Neural cell (in vitro differentiated cells): ENCODE data around the gene CLEC6A. TPM values are rescaled to one million over a fixed set of nuclear protein-coding genes. Genes with fewer than 3 reads are reported as not detected.

Source experiments
- H2AFZ ChIP-seq: fragments of 200-600, 300-800 bp; sonication (generic), shearing (Covaris generic); 2 replicates; pipeline ENCODE4 v1.6.0; 2014; ENCODE audit warnings: low read depth, mild to moderate bottlenecking, antibody characterized with exemption, low read length, moderate library complexity
- H3F3A ChIP-seq: fragments of 200-600 bp; shearing (Covaris generic); 2 replicates; pipeline ENCODE4 v1.6.1; 2016; ENCODE audit warnings: mild to moderate bottlenecking, moderate library complexity, mixed read lengths, antibody characterized with exemption, low read length; ENCODE audit not compliant: insufficient read depth, poor library complexity, severe bottlenecking
- H3K27ac ChIP-seq: fragments of 200-600, 300-800 bp; sonication (generic), shearing (Covaris generic); 2 replicates; pipeline ENCODE4 v1.5.1; 2014; ENCODE audit warnings: mild to moderate bottlenecking, low read length, moderate library complexity
- H3K27me3 ChIP-seq: fragments of 300-800, 200-600 bp; sonication (generic), shearing (Covaris generic); 2 replicates; pipeline ENCODE4 v1.6.0; 2014; ENCODE audit warnings: mild to moderate bottlenecking, low read depth, low read length, moderate library complexity; ENCODE audit not compliant: insufficient read depth
- H3K36me3 ChIP-seq: fragments of 300-800, 200-600 bp; sonication (generic), shearing (Covaris generic); 2 replicates; pipeline ENCODE4 v1.5.1; 2014; ENCODE audit warnings: mild to moderate bottlenecking, antibody characterized with exemption, low read length, moderate library complexity; ENCODE audit not compliant: insufficient read depth
- H3K4me2 ChIP-seq: fragments of 300-800, 200-600 bp; sonication (generic), shearing (Covaris generic); 2 replicates; pipeline ENCODE4 v1.6.0; 2014; ENCODE audit warnings: mild to moderate bottlenecking, low read length
- H3K4me3 ChIP-seq: fragments of 300-800, 200-600 bp; sonication (generic), shearing (Covaris generic); 2 replicates; pipeline ENCODE4 v1.5.1; 2014; ENCODE audit warnings: mild to moderate bottlenecking, low read length, moderate library complexity
- H3K79me2 ChIP-seq: fragments of 200-600 bp; shearing (Covaris generic); replicated peaks from 2 replicates; pipeline ENCODE4 v1.6.0; 2014; ENCODE audit warnings: mild to moderate bottlenecking, low read length, moderate library complexity; ENCODE audit not compliant: insufficient read depth
- H3K9ac ChIP-seq: fragments of 300-800, 200-600 bp; sonication (generic), shearing (Covaris generic); 2 replicates; pipeline ENCODE4 v1.6.1; 2016; ENCODE audit warnings: mild to moderate bottlenecking, low read length, mixed read lengths
- H3K9me2 ChIP-seq: fragments of 200-600 bp; shearing (Covaris generic); 2 replicates; pipeline ENCODE4 v1.6.1; 2016; ENCODE audit warnings: mild to moderate bottlenecking, low read length, mixed read lengths; ENCODE audit not compliant: insufficient read depth
- H3K9me3 ChIP-seq: fragments of 200-600, 300-800 bp; sonication (generic), shearing (Covaris generic); 2 replicates; pipeline ENCODE4 v1.6.1; 2016; ENCODE audit warnings: mild to moderate bottlenecking, mixed run types, low read length, moderate library complexity, mixed read lengths
- H4K20me1 ChIP-seq: fragments of 200-600 bp; shearing (Covaris generic); 2 replicates; pipeline ENCODE4 v1.6.1; 2016; ENCODE audit warnings: mild to moderate bottlenecking, mixed run types; ENCODE audit not compliant: insufficient read depth
- EP300 ChIP-seq: fragments of 450-650 bp; conservative IDR thresholded peaks from 2 replicates; pipeline ENCODE4 v1.6.1; 2014; ENCODE audit warnings: antibody characterized with exemption, mild to moderate bottlenecking, moderate library complexity; ENCODE audit not compliant: poor library complexity, severe bottlenecking
- EZH2 ChIP-seq: fragments of 200-600, 300-800 bp; shearing (Covaris generic), sonication (generic); IDR thresholded peaks from 2 replicates; pipeline ENCODE4 v1.6.1; 2014; ENCODE audit warnings: antibody characterized with exemption, low read length, borderline replicate concordance, mild to moderate bottlenecking; ENCODE audit not compliant: insufficient read depth, poor library complexity, severe bottlenecking
- MXI1 ChIP-seq: fragments of 450-650 bp; conservative IDR thresholded peaks from 2 replicates; pipeline ENCODE4 v1.6.1; 2014; ENCODE audit warnings: antibody characterized with exemption, mild to moderate bottlenecking; ENCODE audit not compliant: poor library complexity, severe bottlenecking
- POLR2AphosphoS5 ChIP-seq: IDR thresholded peaks from 2 replicates; pipeline ENCODE4 v1.6.1; 2012
- RAD21 ChIP-seq: fragments of 450-650 bp; conservative IDR thresholded peaks from 2 replicates; pipeline ENCODE4 v1.6.1; 2014; ENCODE audit warnings: antibody characterized with exemption, mild to moderate bottlenecking, moderate library complexity
- SMC3 ChIP-seq: fragments of 450-650 bp; conservative IDR thresholded peaks from 2 replicates; pipeline ENCODE4 v1.6.1; 2014; ENCODE audit warnings: antibody characterized with exemption, mild to moderate bottlenecking, moderate library complexity; ENCODE audit not compliant: poor library complexity
- TAF1 ChIP-seq: IDR thresholded peaks from 2 replicates; pipeline ENCODE4 v1.6.1; 2012; ENCODE audit warnings: low read depth
- polyA plus RNA-seq: library from polyadenylated mRNA; depleted of rRNA; stranded (reverse); fragments of >200 nt; gene quantifications from 2 replicates; pipeline ENCODE4 v1.2.3, GENCODE V29; 2014
- TF ChIP-seq, protein P1 (sequence below): fragments of 450-650 bp; IDR thresholded peaks from 2 replicates; pipeline ENCODE4 v1.5.1; 2014; ENCODE audit warnings: antibody characterized with exemption, mild to moderate bottlenecking, moderate library complexity; ENCODE audit not compliant: poor library complexity, severe bottlenecking
- TF ChIP-seq, protein P2 (sequence below): IDR thresholded peaks from 2 replicates; pipeline ENCODE4 v1.6.1; 2012; ENCODE audit warnings: borderline replicate concordance

Gene CLEC6A
- polyA plus RNA-seq, 1 donor from 2014 or later: not detected

DNA sequence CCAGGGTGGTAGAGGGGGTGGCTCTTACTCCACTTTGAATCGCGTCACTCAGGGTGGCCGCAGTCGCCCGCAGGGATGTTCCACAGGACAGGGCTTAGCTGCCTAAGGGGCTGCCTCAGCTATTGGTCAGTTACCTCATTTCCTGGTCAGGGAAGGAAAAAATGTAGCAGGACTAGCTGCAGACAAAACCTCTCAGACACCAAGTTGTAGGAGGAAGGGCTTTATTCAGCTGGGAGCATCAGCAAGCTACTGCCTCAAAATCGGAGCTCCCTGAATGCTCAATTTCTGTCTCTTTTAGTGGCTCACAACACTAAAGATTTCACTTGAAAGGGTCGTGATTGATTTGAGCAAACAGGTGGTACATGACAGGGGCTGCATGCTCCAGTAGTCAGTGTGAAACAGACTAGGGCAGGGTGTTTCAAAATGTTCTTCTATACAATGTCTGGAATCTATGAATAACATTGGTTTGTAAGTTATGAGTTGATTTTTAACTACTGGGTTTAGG, 6.4 kb upstream of the CLEC6A start:
- H3K27me3 ChIP-seq: no peaks in the 10 kb centered on the region
- no peak for TF ChIP-seq TAF1
- TF ChIP-seq, protein P1, sequence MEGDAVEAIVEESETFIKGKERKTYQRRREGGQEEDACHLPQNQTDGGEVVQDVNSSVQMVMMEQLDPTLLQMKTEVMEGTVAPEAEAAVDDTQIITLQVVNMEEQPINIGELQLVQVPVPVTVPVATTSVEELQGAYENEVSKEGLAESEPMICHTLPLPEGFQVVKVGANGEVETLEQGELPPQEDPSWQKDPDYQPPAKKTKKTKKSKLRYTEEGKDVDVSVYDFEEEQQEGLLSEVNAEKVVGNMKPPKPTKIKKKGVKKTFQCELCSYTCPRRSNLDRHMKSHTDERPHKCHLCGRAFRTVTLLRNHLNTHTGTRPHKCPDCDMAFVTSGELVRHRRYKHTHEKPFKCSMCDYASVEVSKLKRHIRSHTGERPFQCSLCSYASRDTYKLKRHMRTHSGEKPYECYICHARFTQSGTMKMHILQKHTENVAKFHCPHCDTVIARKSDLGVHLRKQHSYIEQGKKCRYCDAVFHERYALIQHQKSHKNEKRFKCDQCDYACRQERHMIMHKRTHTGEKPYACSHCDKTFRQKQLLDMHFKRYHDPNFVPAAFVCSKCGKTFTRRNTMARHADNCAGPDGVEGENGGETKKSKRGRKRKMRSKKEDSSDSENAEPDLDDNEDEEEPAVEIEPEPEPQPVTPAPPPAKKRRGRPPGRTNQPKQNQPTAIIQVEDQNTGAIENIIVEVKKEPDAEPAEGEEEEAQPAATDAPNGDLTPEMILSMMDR: no peak
- no peak for TF ChIP-seq SMC3
- TF ChIP-seq EZH2: no peak
- TF ChIP-seq, protein P2, sequence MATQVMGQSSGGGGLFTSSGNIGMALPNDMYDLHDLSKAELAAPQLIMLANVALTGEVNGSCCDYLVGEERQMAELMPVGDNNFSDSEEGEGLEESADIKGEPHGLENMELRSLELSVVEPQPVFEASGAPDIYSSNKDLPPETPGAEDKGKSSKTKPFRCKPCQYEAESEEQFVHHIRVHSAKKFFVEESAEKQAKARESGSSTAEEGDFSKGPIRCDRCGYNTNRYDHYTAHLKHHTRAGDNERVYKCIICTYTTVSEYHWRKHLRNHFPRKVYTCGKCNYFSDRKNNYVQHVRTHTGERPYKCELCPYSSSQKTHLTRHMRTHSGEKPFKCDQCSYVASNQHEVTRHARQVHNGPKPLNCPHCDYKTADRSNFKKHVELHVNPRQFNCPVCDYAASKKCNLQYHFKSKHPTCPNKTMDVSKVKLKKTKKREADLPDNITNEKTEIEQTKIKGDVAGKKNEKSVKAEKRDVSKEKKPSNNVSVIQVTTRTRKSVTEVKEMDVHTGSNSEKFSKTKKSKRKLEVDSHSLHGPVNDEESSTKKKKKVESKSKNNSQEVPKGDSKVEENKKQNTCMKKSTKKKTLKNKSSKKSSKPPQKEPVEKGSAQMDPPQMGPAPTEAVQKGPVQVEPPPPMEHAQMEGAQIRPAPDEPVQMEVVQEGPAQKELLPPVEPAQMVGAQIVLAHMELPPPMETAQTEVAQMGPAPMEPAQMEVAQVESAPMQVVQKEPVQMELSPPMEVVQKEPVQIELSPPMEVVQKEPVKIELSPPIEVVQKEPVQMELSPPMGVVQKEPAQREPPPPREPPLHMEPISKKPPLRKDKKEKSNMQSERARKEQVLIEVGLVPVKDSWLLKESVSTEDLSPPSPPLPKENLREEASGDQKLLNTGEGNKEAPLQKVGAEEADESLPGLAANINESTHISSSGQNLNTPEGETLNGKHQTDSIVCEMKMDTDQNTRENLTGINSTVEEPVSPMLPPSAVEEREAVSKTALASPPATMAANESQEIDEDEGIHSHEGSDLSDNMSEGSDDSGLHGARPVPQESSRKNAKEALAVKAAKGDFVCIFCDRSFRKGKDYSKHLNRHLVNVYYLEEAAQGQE: no peak
- TF ChIP-seq POLR2AphosphoS5: no peak
- TF ChIP-seq MXI1: no peak
- TF ChIP-seq RAD21: no peak
- TF ChIP-seq EP300: no peak
- H3K9ac ChIP-seq: no peak overlapping the region
- H2AFZ ChIP-seq: no peak overlapping the region
- H3F3A ChIP-seq: no peaks in the 10 kb centered on the region
- H3K4me3 ChIP-seq: no peak overlapping the region
- H3K9me2 ChIP-seq: no peaks in the 10 kb centered on the region
- no peak overlapping the region for H3K4me2 ChIP-seq
- no peaks in the 10 kb centered on the region for H3K36me3 ChIP-seq
- H3K9me3 ChIP-seq: no peaks in the 10 kb centered on the region
- H3K27ac ChIP-seq: no peak overlapping the region
- no peaks in the 10 kb centered on the region for H3K79me2 ChIP-seq
- no peaks in the 10 kb centered on the region for H4K20me1 ChIP-seq

DNA sequence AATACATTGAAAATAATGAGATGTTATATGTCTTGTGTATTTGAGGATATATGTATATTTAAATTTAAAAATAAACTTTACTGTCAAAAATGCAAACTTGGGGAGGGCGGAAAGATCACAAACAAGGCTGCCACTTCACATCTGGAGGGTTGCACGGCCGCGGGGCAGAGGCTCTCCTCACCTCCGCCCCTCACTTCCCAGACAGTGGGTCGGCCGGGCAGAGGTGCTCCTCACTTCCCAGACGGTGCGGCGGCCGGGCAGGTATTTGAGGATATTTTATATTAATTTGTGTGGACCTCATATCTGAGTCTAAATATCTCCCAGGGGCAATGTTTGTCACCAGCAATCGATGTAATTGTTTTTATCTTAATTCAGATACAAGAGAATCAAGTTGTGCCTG, 3.7 kb upstream of the CLEC6A start:
- Histone ChIP-seq H3K4me2 (no peak overlapping the region), H3K27me3 (no peaks in the 10 kb centered on the region), H3K36me3 (no peaks in the 10 kb centered on the region), H3K9ac (no peak overlapping the region), H4K20me1 (no peaks in the 10 kb centered on the region), H3K79me2 (no peaks in the 10 kb centered on the region), H3F3A (no peaks in the 10 kb centered on the region), H3K9me3 (no peaks in the 10 kb centered on the region), H3K9me2 (no peaks in the 10 kb centered on the region), H3K4me3 (no peak overlapping the region), H3K27ac (no peak overlapping the region), H2AFZ (no peak overlapping the region)
- no peak for TF ChIP-seq EZH2
- TF ChIP-seq, protein P2: no peak
- no peak for TF ChIP-seq POLR2AphosphoS5
- TF ChIP-seq MXI1: no peak
- TF ChIP-seq, protein P1: no peak
- TF ChIP-seq TAF1: no peak
- TF ChIP-seq RAD21: no peak
- TF ChIP-seq SMC3: no peak
- TF ChIP-seq EP300: no peak
